Measurements from ENCODE around the gene KNTC1.

KNTC1 gene

GRCh38 chr12:122610911-122611310 lies 83.9 kb downstream of the KNTC1 start:
- no peak overlapping the region for H3K9ac ChIP-seq (ENCODE audit: low read depth, low read length, poor library complexity, severe bottlenecking)
- no peaks in the 10 kb centered on the region for H3F3A ChIP-seq (ENCODE audit: low read depth)
- no peaks in the 10 kb centered on the region for H3K9me2 ChIP-seq (replicated peaks; ENCODE audit: low read depth, low read length)
- no peaks in the 10 kb centered on the region for H3K4me1 ChIP-seq (ENCODE audit: insufficient read depth, low read length, poor library complexity, severe bottlenecking)
- no peaks in the 10 kb centered on the region for H3K9me3 ChIP-seq (ENCODE audit: insufficient read depth, low read depth, low read length)
- no peak overlapping the region for H2AFZ ChIP-seq (ENCODE audit: low read length)
- no peaks in the 10 kb centered on the region for H3K27me3 ChIP-seq (ENCODE audit: insufficient read depth, low read length, poor library complexity, severe bottlenecking)
- no peak overlapping the region for H3K4me3 ChIP-seq (ENCODE audit: low read length, poor library complexity, severe bottlenecking)
- TF ChIP-seq CTCF (conservative IDR thresholded peaks at IDR 0.05; ENCODE audit: low read length) (no peak), EZH2phosphoT487 (IDR thresholded peaks at IDR 0.05; ENCODE audit: borderline replicate concordance) (no peak)
- no peaks in the 10 kb centered on the region for H4K20me1 ChIP-seq (ENCODE audit: insufficient read depth, low read length, poor library complexity, severe bottlenecking)
- H3K36me3 ChIP-seq (ENCODE audit: insufficient read depth, low read length): peaks cover 68% of the 10 kb centered on the region; the same call in 1 of the 2 replicates
- H3K4me2 ChIP-seq (ENCODE audit: low read depth, low read length, poor library complexity, severe bottlenecking): no peak overlapping the region
- no peaks in the 10 kb centered on the region for H3K79me2 ChIP-seq (ENCODE audit: insufficient read depth, low read length)

GRCh38 chr12:122614839-122615238 lies 87.8 kb downstream of the KNTC1 start:
- H3K4me2 ChIP-seq (ENCODE audit: low read depth, low read length, poor library complexity, severe bottlenecking): no peak overlapping the region
- no peak overlapping the region for H2AFZ ChIP-seq (ENCODE audit: low read length)
- no peak for TF ChIP-seq EZH2phosphoT487 (IDR thresholded peaks at IDR 0.05; ENCODE audit: borderline replicate concordance)
- no peak for TF ChIP-seq CTCF (conservative IDR thresholded peaks at IDR 0.05; ENCODE audit: low read length)
- H3K9me2 ChIP-seq (replicated peaks; ENCODE audit: low read depth, low read length): no peaks in the 10 kb centered on the region
- no peak overlapping the region for H3K4me3 ChIP-seq (ENCODE audit: low read length, poor library complexity, severe bottlenecking)
- no peaks in the 10 kb centered on the region for H3K4me1 ChIP-seq (ENCODE audit: insufficient read depth, low read length, poor library complexity, severe bottlenecking)
- no peaks in the 10 kb centered on the region for H3K79me2 ChIP-seq (ENCODE audit: insufficient read depth, low read length)
- no peaks in the 10 kb centered on the region for H3K27me3 ChIP-seq (ENCODE audit: insufficient read depth, low read length, poor library complexity, severe bottlenecking)
- no peak overlapping the region for H3K9ac ChIP-seq (ENCODE audit: low read depth, low read length, poor library complexity, severe bottlenecking)
- H3K9me3 ChIP-seq (ENCODE audit: insufficient read depth, low read depth, low read length): no peaks in the 10 kb centered on the region
- H3F3A ChIP-seq (ENCODE audit: low read depth): no peaks in the 10 kb centered on the region
- peaks cover 82% of the 10 kb centered on the region for H3K36me3 ChIP-seq (ENCODE audit: insufficient read depth, low read length)
- H4K20me1 ChIP-seq (ENCODE audit: insufficient read depth, low read length, poor library complexity, severe bottlenecking): no peaks in the 10 kb centered on the region

GRCh38 chr12:122615780-122616179 lies 88.7 kb downstream of the KNTC1 start:
- Histone ChIP-seq H3K9ac (ENCODE audit: low read depth, low read length, poor library complexity, severe bottlenecking) (no peak overlapping the region), H3K79me2 (ENCODE audit: insufficient read depth, low read length) (no peaks in the 10 kb centered on the region), H3K9me2 (replicated peaks; ENCODE audit: low read depth, low read length) (no peaks in the 10 kb centered on the region), H3F3A (ENCODE audit: low read depth) (no peaks in the 10 kb centered on the region), H3K27me3 (ENCODE audit: insufficient read depth, low read length, poor library complexity, severe bottlenecking) (no peaks in the 10 kb centered on the region), H4K20me1 (ENCODE audit: insufficient read depth, low read length, poor library complexity, severe bottlenecking) (no peaks in the 10 kb centered on the region), H3K4me1 (ENCODE audit: insufficient read depth, low read length, poor library complexity, severe bottlenecking) (no peaks in the 10 kb centered on the region), H3K9me3 (ENCODE audit: insufficient read depth, low read depth, low read length) (no peaks in the 10 kb centered on the region), H2AFZ (ENCODE audit: low read length) (no peak overlapping the region), H3K4me2 (ENCODE audit: low read depth, low read length, poor library complexity, severe bottlenecking) (no peak overlapping the region), H3K36me3 (ENCODE audit: insufficient read depth, low read length) (peaks cover 82% of the 10 kb centered on the region), H3K4me3 (ENCODE audit: low read length, poor library complexity, severe bottlenecking) (no peak overlapping the region)
- no peak for TF ChIP-seq CTCF (conservative IDR thresholded peaks at IDR 0.05; ENCODE audit: low read length)
- no peak for TF ChIP-seq EZH2phosphoT487 (IDR thresholded peaks at IDR 0.05; ENCODE audit: borderline replicate concordance)
